K562 (cell line): ENCODE results near the gene MAPRE2. TPM values are rescaled to one million over a fixed set of nuclear protein-coding genes. Genes with fewer than 3 reads are reported as not detected.

Source experiments
- DEAF1 ChIP-seq: fragments of 450-650 bp; formaldehyde crosslinking; IDR thresholded peaks from 2 replicates; pipeline ENCODE4 v1.4.0; 2020; ENCODE audit warnings: mild to moderate bottlenecking, moderate library complexity
- REST ChIP-seq, 2 experiments: fragments of 450-650 bp; formaldehyde crosslinking in 1 of 2; IDR thresholded peaks; 2 replicates each; pipeline versions ENCODE4 v1.4.0 to v1.6.1; 2014 to 2020; ENCODE audit warnings: mild to moderate bottlenecking in 2 of 2, borderline replicate concordance in 1 of 2, low read depth in 1 of 2
- polyA plus RNA-seq, 8 experiments: library from polyadenylated mRNA; depleted of rRNA in 4 of 8; stranded (reverse) in 5 of 8; unstranded in 3 of 8; fragments of >200 nt; fragmentation: Nextera tagmentation in 2 of 8; fragmentation: Illumina TruSeq in 1 of 8; extraction: Ambion mirVana in 2 of 8; extraction: Trizol in 1 of 8; gene quantifications; 2 replicates each; pipeline versions ENCODE4 v1.2.1 to v1.2.3, GENCODE V29; 2011 to 2014; ENCODE audit warnings: inconsistent platforms in 1 of 8, missing spikeins in 1 of 8
- total RNA-seq, 7 experiments: library from RNA; depleted of rRNA in 6 of 7; stranded (reverse); fragments of >200 nt in 6 of 7; fragmentation: Illumina TruSeq in 2 of 7; extraction: Trizol in 2 of 7; gene quantifications; 2 replicates each; pipeline versions ENCODE4 v1.2.1 to v1.2.3, GENCODE V29; 2011 to 2021; ENCODE audit warnings: low replicate concordance in 1 of 7

Gene MAPRE2
- total and polyA plus RNA-seq, 9 of the 15 experiments (the other 6 are each of a cell fraction or from before 2014, with no cell fraction given), result 32.3 to 70.7 (median 40.7) TPM

- TF ChIP-seq REST (IDR thresholded peaks at IDR 0.05; ENCODE audit: borderline replicate concordance) (peak; percentile 92), REST (CRISPR knock-in tag; IDR thresholded peaks at IDR 0.05; ENCODE audit: low read depth) (no peak), DEAF1 (CRISPR knock-in tag) (peak; percentile 79)
These were observed 102.7 kb downstream of the MAPRE2 start (continued) for GRCh38 chr18:35143622-35144596.
